ENCODE results near the gene ANTXR2.

The ANTXR2 gene

GRCh38 chr4:79979785-79980437 lies 93.1 kb downstream of the ANTXR2 start:
- no peaks in the 10 kb centered on the region for H3K36me3 ChIP-seq (ENCODE audit: insufficient read depth)
- TF ChIP-seq CTCF (conservative IDR thresholded peaks at IDR 0.05; ENCODE audit: low read depth, low read length) = no peak

DNA sequence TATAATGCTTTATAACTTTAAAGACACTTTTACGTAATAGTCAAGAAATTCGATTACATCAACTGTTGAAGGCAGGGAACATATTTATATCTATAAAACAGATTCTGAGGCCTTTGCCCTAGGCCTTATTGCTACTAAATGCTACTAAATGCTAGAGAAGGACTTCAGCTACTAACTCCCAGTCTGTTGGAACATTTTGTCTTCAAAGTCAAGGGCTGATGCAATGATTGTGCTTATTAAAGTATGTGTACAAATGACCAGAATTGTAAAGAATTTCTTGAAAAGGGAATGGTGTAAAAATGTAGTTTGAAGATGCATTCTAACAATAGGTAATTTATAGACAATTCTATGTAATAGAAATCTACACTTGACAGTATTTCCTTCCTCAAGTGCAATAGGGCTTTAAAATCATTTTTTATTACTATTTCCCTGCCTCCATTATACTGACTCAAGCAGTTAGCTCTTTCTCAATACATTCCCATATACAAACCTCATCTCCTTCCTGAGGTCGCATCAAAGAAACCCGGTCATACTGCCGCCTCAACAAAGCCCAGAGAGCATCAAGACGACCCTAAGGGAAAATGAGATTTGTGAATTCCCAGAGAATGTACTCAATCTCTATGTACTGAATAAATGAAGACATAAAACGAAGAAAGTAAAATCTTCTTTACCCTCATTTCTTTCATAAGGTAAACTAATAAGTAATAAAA lies 95.7 kb downstream of the ANTXR2 start:
- no peak for TF ChIP-seq CTCF (conservative IDR thresholded peaks at IDR 0.05; ENCODE audit: low read depth, low read length)
- no peaks in the 10 kb centered on the region for H3K4me1 ChIP-seq (ENCODE audit: low read depth, poor library complexity, severe bottlenecking)
- no peak overlapping the region for H3K4me3 ChIP-seq (IDR thresholded peaks at IDR 0.05; ENCODE audit: insufficient read depth, low read depth, low read length)
- no peak overlapping the region for H3K9ac ChIP-seq
- H3K27me3 ChIP-seq (ENCODE audit: insufficient read depth, low read depth) = no peaks in the 10 kb centered on the region
- no peak overlapping the region for H3K4me2 ChIP-seq
- no peak overlapping the region for H3K27ac ChIP-seq
- H3K79me2 ChIP-seq (ENCODE audit: insufficient read depth, low read depth) = no peaks in the 10 kb centered on the region
- H2AFZ ChIP-seq (ENCODE audit: low read depth) = no peak overlapping the region
- H3K36me3 ChIP-seq (ENCODE audit: insufficient read depth) = no peaks in the 10 kb centered on the region
- H4K20me1 ChIP-seq (ENCODE audit: insufficient read depth) = no peaks in the 10 kb centered on the region

More at GRCh38 chr4:79979785-79980437, 93.1 kb downstream of the ANTXR2 start:
- H4K20me1 ChIP-seq (ENCODE audit: insufficient read depth) = no peaks in the 10 kb centered on the region
- no peak overlapping the region for H3K4me3 ChIP-seq (IDR thresholded peaks at IDR 0.05; ENCODE audit: insufficient read depth, low read depth, low read length)
- H3K27ac ChIP-seq = no peak overlapping the region
- no peak overlapping the region for H3K9ac ChIP-seq
- no peaks in the 10 kb centered on the region for H3K27me3 ChIP-seq (ENCODE audit: insufficient read depth, low read depth)
- no peak overlapping the region for H3K4me2 ChIP-seq
- H2AFZ ChIP-seq (ENCODE audit: low read depth) = no peak overlapping the region
- no peaks in the 10 kb centered on the region for H3K4me1 ChIP-seq (ENCODE audit: low read depth, poor library complexity, severe bottlenecking)
- no peaks in the 10 kb centered on the region for H3K79me2 ChIP-seq (ENCODE audit: insufficient read depth, low read depth)

DNA sequence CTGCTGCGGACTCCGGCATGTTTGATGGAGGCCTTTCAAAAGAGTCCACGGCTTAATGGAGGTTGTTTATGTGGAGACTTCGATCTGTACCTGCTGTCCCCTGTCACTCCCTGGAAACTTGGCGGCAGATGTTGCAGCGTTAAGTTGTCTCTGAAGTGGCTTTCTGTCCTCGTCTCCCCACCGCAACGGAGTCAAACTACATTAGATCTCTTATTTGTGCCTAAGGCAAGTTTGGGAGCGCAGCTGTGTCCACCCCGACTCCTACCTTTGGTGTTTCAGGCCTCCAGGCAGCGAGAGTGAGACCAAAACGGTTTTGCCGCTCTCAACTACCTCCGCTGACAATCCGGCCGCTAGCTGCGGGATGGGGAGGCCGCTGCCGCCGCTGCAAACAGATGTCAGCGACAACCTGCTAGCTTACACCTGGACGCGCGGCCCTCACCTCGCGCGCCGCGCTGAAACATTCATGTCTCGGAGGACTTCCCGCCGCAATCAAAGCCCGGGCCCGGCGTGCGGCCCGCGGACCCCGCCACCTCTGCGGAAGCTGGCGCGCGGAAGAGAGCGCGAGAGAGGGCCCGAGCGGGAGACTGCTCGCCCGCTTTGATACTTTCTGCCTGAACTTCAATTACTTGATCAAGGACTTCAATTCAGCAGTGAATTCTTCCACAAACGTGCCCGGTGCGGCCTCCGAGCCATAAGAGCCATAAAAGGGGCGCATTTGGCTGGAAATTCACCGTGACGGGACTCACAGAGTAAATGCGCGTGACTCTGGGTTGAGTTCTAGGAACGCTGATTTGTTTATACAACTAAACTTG lies 108.4 kb downstream of the ANTXR2 start:
- H3K4me1 ChIP-seq (ENCODE audit: low read depth, poor library complexity, severe bottlenecking) = no peaks in the 10 kb centered on the region
- H3K36me3 ChIP-seq (ENCODE audit: insufficient read depth) = no peaks in the 10 kb centered on the region
- no peak overlapping the region for H3K9ac ChIP-seq
- H3K27me3 ChIP-seq (ENCODE audit: insufficient read depth, low read depth) = no peaks in the 10 kb centered on the region
- no peak overlapping the region for H3K27ac ChIP-seq
- H2AFZ ChIP-seq (ENCODE audit: low read depth) = no peak overlapping the region
- no peaks in the 10 kb centered on the region for H3K79me2 ChIP-seq (ENCODE audit: insufficient read depth, low read depth)
- no peak for TF ChIP-seq CTCF (conservative IDR thresholded peaks at IDR 0.05; ENCODE audit: low read depth, low read length)
- H3K4me2 ChIP-seq = no peak overlapping the region
- no peaks in the 10 kb centered on the region for H4K20me1 ChIP-seq (ENCODE audit: insufficient read depth)
- H3K4me3 ChIP-seq (IDR thresholded peaks at IDR 0.05; ENCODE audit: insufficient read depth, low read depth, low read length) = no peak overlapping the region

DNA sequence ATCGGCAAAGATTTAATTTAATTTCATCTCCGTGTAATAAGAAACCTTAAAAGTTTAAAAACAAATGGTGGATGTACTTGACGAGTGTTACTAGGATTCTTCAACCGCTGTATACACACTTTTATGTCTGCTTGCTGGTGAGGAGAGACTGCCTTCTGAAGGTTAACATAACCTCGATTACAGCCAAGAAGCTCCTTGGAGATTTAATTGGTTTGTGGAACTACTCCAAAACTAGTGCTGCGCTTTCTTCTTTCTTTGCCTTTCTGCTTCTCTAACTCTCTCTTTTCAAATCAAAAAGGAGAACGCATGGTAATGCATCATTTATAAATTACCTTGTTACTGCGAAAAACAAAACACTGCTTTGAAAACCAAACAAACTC lies 109.0 kb downstream of the ANTXR2 start:
- Histone ChIP-seq H3K36me3 (ENCODE audit: insufficient read depth) (no peaks in the 10 kb centered on the region), H3K4me2 (no peak overlapping the region), H2AFZ (ENCODE audit: low read depth) (no peak overlapping the region), H4K20me1 (ENCODE audit: insufficient read depth) (no peaks in the 10 kb centered on the region), H3K27me3 (ENCODE audit: insufficient read depth, low read depth) (no peaks in the 10 kb centered on the region), H3K27ac (no peak overlapping the region), H3K4me3 (IDR thresholded peaks at IDR 0.05; ENCODE audit: insufficient read depth, low read depth, low read length) (no peak overlapping the region), H3K9ac (no peak overlapping the region), H3K4me1 (ENCODE audit: low read depth, poor library complexity, severe bottlenecking) (no peaks in the 10 kb centered on the region), H3K79me2 (ENCODE audit: insufficient read depth, low read depth) (no peaks in the 10 kb centered on the region)
- TF ChIP-seq CTCF (conservative IDR thresholded peaks at IDR 0.05; ENCODE audit: low read depth, low read length) = no peak

All from KMS-11 (cell line).